GM21367 (cell line): ENCODE results near the gene NR3C2.
"Not testable (repeated sequence)": the region's sequence is repeated elsewhere in the genome, so short reads cannot be mapped to it uniquely, and the experiment has no call there.

Source experiments
- ATAC-seq: cut with Tn5 transposase; IDR thresholded peaks from one replicate; pipeline ENCODE4 v1.9.1; 2021; ENCODE audit not compliant: unreplicated experiment

The NR3C2 gene

DNA sequence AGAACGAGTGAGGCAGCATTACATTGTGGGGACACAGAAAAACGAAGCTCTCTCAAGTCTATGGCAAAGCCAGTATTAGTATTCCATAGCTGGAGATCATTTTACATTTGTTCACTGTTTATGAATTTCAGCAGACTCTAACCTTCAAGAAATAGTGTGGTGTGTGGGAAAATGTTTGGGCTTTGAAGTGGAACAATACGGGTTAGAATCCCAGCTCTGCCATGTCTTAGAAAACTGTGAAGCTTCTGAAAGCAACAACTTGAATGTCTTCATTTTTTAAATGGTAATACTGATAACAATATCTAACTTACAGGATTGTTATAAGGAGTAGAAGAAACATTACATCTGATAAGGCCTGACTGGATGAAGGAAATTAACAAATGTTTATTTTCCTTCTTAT, 217.7 kb downstream of the NR3C2 start:
- ATAC-seq = no peak

DNA sequence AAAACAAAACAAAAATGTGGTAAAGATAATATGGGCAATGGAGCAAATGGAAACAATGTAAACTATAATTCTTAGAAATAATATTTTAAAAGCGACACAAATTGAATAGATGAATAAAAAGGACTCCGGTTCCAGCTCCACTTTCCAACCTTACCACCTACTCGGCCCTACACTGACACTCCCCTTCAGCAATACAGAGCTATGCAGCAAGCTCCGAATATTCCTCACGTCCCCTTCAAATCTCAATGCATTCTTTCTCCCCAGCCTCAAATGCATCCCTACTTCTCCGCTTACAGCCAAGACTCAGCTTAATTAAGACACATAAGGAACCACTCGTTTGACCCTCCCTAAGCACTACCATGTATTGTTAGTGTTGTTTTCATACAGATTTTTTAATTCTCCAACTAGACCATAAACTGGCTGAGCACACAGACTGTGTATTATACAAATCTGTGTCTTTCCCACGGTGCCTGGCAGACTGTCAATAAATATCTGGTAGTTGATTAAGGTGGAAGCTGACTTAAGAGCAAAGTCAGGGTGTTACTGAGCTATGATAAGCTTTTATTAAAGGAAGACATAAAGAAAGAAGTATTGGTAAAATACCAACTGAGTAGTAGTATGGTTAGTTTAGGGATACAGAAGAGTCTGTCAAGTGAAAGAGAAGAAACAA, 219.1 kb downstream of the NR3C2 start:
- ATAC-seq = no peak

DNA sequence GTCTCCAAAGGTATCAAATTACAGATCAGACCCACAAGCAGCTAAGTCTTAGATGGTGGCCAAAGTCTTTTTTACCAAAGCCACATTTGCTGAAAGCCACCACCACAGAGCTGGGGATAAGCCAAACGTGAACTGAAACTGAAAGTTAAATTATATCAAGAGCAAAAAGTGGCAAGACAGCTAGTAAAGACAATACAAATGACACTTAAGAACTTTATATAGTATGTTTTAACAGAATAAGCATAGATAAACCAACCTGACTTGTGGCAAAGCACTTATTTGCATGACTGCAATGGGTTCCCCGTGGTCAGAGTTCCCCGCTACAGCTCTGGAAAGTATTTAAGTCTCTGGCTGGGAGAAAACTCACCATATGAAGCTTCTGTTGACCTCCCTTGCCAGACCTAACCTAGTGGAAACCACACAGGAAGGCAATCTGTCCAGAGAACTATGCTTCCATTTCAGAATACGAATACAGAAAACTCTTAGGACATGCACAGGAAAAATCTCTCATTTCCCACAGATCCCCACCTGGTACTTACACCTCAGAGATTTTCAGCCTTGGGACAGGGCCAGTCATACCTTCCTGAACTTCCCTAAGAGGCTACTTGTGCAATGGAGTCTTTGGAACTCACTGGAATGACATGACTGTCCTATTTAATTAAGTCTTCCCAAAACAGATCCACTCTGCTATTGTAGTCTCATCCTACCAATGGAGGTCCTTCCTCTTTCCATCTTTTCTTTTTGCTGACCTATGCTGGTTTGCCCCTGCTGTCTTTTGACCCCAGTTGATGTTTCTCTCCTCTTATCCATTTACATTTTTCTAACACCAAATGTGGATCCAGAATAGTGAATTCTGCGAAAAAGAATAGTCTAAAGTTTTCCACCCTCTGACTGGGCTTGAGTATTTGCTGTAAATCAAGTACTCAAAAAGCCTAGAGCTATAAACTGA, 225.1 kb downstream of the NR3C2 start:
- ATAC-seq = peak; percentile 92

DNA sequence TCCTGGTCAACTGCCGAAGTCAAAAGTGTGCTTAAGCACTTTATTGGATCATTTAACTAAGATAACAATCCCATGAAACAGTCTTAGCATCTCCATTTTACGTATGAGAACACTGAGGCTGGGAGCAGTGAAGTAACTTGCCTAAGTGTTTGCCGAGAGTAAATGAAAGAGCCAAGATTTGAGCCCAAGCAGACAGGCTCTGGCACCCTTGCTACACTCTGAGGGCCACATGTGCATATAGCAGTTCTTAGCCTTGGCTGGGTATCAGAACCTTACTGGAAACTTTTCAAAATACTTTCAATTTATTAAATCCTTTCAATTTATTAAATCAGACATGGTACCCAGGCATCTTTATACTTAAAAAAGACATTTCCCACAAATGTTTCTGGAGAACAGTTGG, 225.9 kb downstream of the NR3C2 start:
- ATAC-seq = no peak

DNA sequence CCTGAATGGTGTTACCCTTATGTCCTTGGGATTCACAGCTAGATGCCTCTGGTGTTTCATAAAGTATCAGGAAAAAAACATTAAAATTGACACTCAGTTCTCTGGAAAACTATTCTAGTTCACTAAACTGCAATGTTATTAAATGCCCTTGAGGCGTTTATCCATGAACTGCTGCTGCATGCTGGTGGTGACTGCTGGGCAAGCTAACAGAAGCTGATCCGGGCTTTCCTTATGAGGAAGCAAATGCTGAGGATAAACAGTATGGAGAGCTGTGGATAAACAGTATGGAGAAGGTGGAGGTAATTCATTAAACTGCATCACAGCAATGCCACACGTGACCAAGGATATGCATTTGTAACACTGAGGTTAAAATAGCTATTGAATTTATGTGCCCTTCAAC, 227.0 kb downstream of the NR3C2 start:
- ATAC-seq = no peak

DNA sequence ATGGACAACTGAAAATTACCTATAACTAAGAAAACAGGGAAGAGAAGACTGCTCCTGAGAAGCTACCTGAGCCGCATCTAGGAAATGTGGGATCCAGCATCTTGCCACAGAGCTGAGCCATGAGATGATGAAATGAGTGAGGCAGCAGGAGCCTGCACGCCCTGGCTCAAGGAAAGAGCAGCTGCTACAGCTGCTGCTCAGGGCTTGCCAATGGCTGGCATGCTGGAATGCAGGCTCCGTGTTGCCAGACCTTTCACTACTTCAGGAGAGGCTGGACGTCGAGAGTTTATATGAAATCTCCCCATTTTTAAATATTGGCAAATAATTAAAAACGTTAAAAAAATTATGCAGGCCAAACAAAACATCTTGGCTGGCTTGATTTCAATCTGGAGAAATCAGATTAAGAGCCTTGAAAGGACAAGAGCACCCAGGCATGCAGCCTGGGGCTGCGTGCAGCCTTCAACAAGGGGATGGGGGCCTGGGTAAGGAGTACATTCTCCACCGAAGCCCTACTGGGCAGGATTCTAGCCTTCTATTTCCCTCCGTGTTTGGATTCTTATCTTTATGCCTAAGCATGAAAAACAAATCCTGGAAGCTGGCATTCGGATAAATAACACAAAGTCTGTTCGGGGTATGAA, 227.6 kb downstream of the NR3C2 start:
- ATAC-seq = no peak

DNA sequence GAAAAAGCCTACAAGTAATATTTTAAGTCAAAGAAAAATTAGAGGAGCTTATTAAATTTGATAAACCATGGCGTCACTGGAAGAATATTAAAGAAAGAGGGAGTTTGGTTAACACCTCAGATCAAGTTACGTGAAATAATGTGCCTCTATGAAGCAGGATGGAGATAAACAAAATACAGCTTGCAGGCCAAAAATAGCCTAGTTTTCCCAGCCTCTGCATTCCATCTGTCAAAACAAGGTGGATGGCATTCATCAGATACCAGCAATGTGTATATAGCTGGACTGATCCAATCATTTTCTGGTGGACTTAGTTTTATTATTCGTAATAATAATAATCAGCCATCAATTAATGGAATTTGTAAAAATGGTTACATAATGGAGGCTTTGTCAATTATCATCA, 230.7 kb downstream of the NR3C2 start:
- ATAC-seq = no peak

DNA sequence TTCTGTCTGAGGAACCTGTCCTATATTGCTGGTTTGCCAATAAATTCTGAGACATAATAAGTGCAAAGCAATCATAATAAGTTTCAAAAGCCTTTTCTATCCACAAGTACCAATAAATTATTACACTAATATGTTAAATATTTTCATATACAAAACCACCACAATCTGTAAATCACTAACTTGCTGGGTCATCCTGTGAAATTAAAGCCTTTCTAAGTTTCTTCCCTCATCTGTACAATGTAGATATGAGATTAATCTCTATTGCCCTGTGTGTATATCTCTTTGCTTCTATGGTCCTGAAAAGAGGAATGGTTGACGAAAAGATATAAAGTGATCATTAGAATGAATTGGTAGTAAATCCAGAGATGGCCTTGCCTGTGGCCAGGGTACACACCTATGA, 231.6 kb downstream of the NR3C2 start:
- ATAC-seq = no peak

DNA sequence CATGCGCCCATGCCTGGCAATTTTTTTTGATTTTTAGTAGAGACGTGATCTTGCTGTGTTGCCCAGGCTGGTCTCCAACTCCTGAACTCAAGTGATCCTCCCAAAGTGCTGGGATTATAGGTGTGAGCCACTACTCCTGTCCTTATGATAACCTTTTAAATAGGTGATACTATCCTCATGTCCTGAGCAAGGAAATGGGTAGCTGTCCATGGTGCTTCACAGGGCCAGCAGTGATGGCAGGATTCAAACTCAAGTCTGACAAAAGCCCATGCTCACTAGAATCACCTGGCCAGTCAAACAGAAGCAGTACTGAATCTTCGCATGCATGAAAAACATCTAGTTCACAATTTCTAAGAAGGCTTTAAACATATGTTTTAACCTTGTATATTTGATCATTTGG, 235.1 kb downstream of the NR3C2 start:
- no peak for ATAC-seq

DNA sequence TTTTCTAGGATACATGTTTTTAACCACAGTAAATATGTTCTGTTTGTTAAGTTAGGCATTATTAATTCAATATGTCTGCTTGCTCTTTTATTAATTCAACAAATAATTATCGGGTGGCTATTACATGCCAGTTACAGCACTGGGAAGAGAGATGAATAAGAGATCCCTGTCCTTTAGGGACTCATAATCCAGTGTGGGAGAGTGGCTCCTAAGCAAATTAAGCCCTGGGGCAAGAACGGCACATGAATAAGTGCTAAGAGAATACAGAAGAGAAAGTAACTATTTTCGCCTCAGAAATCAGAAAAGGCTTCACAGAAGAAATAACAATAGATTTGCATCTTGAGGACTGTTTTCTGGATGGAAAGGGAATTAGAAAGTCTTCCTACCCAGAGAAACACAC, 236.7 kb downstream of the NR3C2 start:
- ATAC-seq = no peak

DNA sequence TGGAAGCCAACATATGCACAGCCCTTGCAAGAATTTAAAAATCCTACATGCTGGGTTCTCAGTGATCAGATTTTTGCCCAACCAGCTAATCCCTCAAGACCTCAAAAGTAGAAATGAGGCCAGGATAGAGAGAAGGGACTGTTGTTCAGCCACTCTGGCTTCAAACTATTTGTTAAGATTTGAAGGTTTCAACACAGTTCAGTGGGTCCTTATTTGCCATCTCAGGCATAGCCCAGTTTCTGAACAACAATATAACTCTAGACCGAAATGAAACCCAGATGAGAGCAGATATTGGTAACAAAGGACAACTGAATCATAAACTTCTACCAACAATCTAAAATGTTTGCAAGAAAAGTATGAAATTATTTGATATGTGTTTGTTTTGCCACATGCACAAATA, 237.3 kb downstream of the NR3C2 start:
- ATAC-seq = no peak

DNA sequence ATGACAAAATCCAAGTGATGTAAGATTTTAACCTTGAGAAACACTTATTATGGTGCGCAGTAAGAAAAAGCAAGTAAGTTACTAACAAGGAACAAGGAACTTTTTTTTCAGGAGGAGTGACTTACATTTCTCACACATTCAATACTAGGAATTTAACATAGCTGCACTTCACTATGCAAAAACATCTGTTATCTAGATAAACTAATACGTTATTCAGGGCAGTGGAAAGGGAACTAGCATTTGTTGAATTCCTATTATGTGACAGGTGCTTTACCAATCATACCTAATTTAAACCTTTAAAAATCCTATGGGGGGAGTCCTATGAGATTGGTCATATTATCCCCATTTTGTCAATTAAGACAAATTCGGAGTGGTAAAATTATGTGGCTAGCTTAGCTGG, 238.0 kb downstream of the NR3C2 start:
- ATAC-seq = no peak

DNA sequence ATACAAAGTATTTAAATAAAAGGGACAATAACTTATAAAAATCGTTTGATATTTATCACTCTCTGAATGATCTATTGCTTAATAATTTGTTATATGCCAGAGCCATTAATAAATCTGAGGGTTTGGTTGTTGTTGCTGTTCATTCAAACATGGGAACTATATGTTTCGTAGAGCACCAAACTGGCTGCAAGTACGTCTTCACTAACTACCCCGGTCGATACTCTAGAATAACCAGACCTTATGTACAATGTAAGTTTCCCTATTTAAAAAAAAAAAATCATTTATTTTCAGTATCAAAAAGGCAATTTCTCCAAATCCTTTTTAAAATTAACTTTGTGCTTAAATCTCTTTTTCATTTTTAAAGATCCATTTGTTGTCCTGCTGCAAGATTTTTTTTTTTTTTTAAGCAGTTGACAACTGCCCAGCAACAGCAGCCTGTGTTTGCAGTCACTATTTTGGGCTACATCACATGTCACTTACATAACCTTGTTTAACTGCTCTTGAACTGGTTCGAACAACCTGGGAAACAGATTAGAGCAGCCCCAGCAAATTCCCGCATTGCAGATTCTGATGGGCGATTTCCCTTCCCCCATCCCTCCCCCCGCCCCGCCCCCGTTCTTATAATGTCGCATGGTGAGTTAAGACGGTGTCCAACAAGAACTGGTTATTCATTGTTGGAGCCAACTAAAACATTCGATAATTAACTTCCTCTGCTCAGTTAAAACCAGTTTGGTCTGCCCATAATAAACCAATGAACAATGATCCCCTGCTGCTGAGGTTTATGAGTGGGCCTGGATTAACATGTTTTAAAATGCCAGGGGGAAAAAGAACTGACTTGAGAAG, 238.9 kb downstream of the NR3C2 start:
- no peak for ATAC-seq

DNA sequence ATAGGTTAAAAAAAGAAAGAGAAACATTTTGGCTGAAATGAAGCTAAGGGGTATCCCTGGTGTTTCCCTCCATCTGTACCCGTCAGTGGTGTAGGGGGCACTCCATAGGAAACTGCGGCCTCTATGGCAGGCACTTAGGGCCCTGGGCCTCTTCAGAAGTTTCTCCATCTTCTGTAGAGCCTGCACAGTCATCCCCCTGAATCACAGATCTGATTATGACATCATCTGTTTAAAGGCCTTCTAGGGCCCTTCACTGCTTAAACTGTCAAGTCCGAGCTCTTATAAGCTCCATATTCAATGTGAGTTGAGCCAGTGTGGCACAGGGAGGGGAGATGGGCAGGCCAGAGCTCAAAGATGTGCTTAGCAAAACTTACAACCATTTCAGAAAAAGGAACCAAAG, 241.3 kb downstream of the NR3C2 start:
- ATAC-seq = no peak

DNA sequence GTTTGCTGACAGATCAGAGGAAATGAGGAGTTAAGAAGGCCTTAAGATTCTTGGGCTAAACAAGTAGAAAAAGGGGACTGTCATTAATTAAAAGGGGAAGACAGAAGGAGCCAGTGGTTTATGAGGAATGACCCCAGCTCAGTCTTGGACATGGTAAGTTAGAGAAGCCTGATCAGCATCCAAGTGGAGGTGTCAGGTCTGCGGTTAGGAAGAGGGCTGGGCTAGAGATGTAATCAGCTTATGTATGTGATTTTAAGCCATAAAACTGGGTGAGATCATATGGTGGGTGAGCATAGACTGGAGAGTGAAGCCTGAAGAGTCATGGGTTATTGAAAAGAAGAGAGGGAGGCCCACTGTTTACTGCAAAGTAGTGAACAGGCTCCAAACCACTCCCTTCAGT, 246.1 kb downstream of the NR3C2 start:
- no peak for ATAC-seq

DNA sequence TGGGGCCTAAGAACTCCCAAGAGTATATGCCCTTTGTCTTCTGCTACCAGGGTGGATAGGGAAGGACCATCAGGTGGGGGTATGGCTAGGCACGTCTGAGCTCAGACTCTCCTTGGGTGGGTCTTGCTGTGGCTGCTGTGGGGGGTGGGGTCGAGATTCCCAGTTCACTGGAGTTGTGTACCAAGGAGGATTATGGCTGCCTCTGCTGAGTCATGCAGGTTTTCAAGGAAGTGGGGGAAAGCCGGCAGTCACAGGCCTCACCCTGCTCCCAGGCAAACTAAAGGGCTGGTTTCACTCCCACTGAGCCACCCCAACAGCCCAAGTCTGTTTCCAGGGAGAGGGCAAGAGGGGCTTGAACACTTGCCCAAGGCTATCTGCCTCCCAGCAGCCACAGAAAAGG, 249.7 kb downstream of the NR3C2 start:
- no peak for ATAC-seq

DNA sequence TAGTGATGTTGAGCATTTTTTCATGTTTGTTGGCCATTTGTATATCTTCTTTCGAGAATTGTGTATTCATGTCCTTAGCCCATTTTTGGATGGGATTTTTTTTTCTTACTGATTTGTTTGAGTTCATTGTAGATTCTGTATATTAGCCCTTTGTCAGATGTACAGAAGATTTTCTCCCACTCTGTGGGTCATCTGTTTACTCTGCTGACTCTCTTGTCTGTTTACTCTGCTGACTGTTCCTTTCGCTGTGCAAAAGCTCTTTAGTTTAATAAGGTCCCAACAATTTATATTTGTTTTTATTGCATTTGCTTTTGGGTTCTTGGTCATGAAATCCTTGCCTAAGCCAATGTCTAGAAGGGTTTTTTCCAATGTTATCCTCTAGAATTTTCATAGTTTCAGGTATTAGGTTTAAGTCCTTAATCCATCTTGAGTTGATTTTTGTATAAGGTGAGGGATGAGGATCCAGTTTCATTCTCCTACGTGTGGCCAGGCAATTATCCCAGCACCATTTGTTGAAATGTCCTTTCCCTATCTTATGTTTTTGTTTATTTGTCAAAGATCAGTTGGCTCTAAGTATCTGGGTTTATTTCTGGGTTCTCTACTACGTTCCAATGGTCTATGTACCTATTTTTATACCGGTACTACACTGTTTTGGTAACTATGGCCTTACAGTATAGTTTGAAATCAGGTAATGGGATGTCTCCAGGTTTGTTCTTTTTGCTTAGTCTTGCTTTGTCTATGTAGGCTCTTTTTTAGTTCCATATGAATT, 254.6 kb downstream of the NR3C2 start:
- not testable (repeated sequence) for ATAC-seq

DNA sequence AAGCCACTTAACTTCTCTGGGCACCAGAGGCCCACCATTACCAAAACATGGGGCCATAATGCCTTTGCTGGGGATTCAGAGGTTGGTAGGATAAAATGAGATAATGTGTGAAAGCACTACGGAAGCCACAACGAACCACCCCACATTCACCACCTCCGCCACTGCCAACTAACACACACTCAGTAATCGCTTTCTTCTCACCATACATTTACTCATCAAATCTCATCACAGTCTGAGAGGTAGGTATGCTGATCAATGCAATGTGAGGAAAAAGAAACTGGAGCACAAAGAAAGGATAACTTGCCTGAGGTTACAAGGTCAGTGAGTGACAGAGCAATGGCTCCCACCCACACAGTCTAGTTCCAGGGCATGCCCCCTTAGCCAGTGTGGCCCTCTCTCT, 257.3 kb downstream of the NR3C2 start:
- no peak for ATAC-seq

DNA sequence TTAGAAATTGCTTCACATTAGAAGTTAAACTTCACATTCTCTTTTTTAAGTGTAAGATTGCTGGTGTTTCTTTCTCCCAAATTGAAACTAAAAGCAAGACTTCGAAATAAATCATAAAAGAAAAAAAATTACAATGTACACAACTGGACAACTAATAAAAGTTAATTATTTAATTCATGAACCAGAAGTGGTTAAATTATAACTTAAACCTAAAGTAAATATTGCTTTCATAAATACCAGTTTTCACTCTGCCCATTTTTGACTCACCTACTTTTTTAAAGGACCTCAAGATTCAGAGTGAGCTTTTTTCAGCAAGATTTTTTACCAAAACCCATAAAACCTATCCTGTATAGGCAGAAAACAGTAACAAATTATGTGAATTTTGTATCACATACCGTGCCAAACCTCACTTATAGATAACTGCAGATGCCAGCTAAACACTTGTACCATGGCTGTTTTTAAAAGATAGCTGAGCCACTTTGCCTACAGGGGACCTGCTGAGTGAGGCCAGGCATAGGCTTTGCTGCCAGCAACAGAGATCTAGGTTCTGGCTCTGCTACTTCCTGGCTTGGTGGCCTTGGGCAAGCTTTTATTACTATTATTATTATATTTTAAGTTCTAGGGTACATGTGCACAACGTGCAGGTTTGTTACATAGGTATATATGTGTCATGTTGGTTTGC, 259.8 kb downstream of the NR3C2 start:
- no peak for ATAC-seq
